Measurements from ENCODE around the gene PCSK7. TPM values are rescaled to one million over a fixed set of nuclear protein-coding genes. Genes with fewer than 3 reads are reported as not detected.

PCSK7 gene
- total RNA-seq, 2 donors from 2014 or later: 111 to 195 TPM

DNA sequence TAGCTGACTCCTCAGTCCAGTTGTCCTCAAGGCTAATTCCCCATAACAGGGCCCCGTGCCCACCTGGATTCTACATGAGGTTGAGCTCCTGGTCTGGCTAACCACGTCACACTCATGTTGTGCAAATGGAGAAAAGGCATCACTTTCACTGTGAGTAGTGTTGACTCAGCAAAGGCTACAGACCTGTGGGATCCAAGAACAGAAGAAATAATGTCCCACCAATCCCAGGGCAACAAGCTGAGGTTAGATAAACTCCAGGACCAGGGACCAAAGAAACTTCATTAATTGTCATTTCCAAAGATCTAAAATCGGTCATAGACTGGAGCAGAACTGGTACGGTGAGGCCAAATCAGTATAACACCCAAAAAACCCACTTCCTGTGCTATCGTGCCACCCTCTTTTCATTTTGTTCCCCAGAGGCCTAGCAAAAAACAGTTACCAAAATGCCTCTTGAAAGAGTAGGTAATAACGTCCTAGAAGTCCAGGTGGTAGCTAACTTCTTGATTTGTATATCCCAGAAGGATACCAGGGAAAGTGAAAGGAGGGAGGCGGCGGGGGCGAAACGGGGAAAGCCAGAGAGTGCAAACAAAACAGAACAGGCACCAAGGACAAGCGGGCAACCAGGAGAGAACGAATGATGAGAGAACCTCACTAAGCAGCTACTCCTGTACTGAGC, 1.4 kb downstream of the PCSK7 start:
- intact Hi-C loops (cut with DNase I): loop anchor here (2.0 to 5.0 kb wide), 2 partner anchors 50 to 97 kb away; partner anchors contain the start of gene CEP164
- TF ChIP-seq, protein P1, sequence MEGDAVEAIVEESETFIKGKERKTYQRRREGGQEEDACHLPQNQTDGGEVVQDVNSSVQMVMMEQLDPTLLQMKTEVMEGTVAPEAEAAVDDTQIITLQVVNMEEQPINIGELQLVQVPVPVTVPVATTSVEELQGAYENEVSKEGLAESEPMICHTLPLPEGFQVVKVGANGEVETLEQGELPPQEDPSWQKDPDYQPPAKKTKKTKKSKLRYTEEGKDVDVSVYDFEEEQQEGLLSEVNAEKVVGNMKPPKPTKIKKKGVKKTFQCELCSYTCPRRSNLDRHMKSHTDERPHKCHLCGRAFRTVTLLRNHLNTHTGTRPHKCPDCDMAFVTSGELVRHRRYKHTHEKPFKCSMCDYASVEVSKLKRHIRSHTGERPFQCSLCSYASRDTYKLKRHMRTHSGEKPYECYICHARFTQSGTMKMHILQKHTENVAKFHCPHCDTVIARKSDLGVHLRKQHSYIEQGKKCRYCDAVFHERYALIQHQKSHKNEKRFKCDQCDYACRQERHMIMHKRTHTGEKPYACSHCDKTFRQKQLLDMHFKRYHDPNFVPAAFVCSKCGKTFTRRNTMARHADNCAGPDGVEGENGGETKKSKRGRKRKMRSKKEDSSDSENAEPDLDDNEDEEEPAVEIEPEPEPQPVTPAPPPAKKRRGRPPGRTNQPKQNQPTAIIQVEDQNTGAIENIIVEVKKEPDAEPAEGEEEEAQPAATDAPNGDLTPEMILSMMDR (IDR thresholded peaks at IDR 0.05): no peak
- DNase-seq: no peak
- H3K27ac ChIP-seq: peak overlapping the region; percentile 94
- H3K4me1 ChIP-seq: peaks cover 10% of the 10 kb centered on the region
- no peaks in the 10 kb centered on the region for H3K27me3 ChIP-seq
- peak overlapping the region in 1 of 2 donors; percentile 100 for H3K9ac ChIP-seq (ENCODE audit: low read depth in 2 of 2, low read length in 2 of 2)
- no peaks in the 10 kb centered on the region for H3K9me3 ChIP-seq
- H3K36me3 ChIP-seq: peaks cover 9% of the 10 kb centered on the region
- H3K4me3 ChIP-seq: peak overlapping the region; percentile 97

DNA sequence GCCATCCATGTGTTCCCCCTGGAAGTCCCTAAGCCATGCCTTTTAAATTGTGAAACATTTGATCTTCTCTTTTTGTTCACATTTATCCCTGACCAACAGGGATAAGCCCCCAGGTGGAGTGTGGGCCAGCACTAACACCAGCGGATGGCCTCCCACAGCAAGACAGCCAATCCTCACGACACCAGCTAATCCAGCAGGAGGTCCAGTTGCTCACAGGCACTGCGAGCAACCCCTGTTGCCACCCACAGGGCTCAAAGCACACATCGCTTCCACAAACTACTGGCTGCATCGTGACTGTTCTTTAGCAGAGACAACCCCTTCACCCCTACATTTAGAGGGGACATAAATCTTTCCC, 2.0 kb downstream of the PCSK7 start:
- Histone ChIP-seq H3K27ac (no peak overlapping the region), H3K4me3 (no peak overlapping the region), H3K4me1 (peaks cover 15% of the 10 kb centered on the region), H3K36me3 (peaks cover 9% of the 10 kb centered on the region), H3K9me3 (no peaks in the 10 kb centered on the region), H3K27me3 (no peaks in the 10 kb centered on the region), H3K9ac (ENCODE audit: low read depth in 2 of 2, low read length in 2 of 2) (peak overlapping the region in 1 of 2 donors; percentile 100)
- DNase-seq: no peak
- TF ChIP-seq, protein P1 (IDR thresholded peaks at IDR 0.05): no peak
- intact Hi-C loops (cut with DNase I): loop anchor here (2.0 to 10.0 kb wide), 5 partner anchors 49 to 438 kb away; partner anchors contain the start of genes APOA5 and CEP164

DNA sequence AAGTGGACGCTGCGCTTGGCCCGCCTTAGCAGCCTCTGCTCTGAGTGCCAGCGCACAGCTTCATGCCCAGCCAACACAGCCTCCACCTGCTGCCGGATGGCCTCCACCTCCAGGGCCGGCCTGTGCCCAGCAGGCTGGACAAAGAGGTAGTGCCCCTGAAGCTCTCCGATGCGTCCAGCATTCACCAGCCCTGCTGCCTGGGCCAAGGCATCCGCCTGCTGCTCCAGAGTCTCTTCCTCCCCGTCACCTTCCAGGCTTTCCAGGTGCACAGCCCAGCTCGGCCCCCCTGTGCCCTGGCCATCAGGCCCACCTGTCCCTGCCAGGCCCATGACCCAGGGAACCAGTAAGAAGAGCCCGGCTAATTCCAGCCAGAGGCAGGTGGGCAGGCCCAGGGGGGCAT, 2.5 kb downstream of the PCSK7 start:
- Histone ChIP-seq H3K27ac (no peak overlapping the region), H3K9me3 (no peaks in the 10 kb centered on the region), H3K36me3 (peaks cover 9% of the 10 kb centered on the region), H3K27me3 (no peaks in the 10 kb centered on the region), H3K4me3 (no peak overlapping the region), H3K4me1 (peaks cover 15% of the 10 kb centered on the region), H3K9ac (ENCODE audit: low read depth in 2 of 2, low read length in 2 of 2) (no peak overlapping the region)
- no peak for DNase-seq
- intact Hi-C loops (cut with DNase I): loop anchor here (5.0 to 10.0 kb wide), 3 partner anchors 125 to 437 kb away; partner anchors contain the start of gene APOA5
- TF ChIP-seq, protein P1 (IDR thresholded peaks at IDR 0.05): no peak

DNA sequence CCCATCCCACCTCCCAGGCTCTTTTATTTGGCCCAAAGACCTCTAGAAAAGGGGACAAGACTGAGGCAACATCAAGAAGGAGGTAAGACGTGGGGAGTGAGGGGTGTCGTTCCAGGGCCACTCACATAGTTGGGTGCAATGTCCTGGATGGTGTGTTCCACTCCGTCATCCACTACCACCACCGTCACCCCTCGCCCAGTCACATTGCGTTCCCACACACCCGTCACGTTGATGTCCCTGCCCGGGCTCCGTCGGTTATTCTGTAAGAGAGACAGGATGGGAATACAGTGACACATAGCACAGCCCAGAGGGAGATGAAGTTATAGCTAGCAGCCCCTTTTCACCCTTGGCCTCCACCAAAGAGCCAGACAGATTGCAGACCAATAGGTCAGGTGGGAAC, 3.8 kb downstream of the PCSK7 start:
- DNase-seq: no peak
- Histone ChIP-seq H3K4me1 (peaks cover 15% of the 10 kb centered on the region), H3K27me3 (no peaks in the 10 kb centered on the region), H3K9me3 (no peaks in the 10 kb centered on the region), H3K27ac (no peak overlapping the region), H3K9ac (ENCODE audit: low read depth in 2 of 2, low read length in 2 of 2) (no peak overlapping the region), H3K4me3 (no peak overlapping the region), H3K36me3 (peaks cover 9% of the 10 kb centered on the region)
- intact Hi-C loops (cut with DNase I): loop anchor here (5.0 to 10.0 kb wide), 3 partner anchors 123 to 436 kb away; partner anchors contain the start of gene APOA5
- TF ChIP-seq, protein P1 (IDR thresholded peaks at IDR 0.05): no peak

DNA sequence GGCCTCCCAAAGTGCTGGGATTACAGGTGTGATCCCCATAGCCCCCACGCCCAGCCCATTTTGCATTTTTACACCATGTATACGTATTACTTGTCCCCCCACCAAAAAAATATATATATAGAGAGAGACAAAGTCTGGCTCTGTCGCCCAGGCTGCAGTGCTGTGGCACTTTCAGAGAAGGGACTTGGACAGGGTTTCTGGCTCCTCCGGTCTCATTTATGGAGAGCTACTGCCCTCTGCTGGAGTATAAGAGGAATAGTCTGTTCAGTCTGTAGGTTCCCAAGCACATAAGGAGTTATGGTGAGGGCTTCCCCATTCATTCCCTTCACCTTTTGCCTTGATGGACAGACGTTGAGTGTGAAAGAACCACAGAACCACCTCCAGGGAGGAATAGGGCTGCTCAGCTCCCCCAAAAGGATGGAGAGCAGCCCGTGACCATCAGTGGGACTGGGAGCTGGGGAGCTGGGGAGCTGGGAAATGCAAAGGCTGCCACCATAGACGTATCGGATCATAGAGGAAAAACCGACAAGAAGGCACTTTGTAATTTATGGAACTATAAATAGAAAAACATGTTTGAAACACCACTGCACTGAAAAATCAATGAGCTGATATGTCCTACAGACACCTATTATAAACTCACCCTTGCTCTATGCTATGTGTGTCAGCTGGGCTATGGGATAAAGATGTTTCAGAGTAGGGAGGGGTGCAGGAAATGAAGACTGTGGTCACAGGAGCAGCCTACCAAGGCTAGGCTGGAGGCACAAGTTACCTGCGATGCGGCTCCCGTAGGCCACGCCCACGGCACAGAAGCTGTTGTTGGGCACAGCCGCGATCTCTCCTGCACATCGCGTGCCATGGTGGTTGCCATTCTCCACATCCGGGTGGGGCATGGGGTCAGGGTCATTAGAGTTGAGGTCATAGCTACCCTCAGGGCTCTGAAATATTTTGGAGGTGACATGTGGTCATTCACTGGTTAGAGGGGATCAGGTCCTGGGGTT, 5.2 kb downstream of the PCSK7 start:
- peaks cover 19% of the 10 kb centered on the region for H3K4me1 ChIP-seq
- no peak overlapping the region for H3K4me3 ChIP-seq
- no peak overlapping the region for H3K27ac ChIP-seq
- peaks cover 9% of the 10 kb centered on the region for H3K36me3 ChIP-seq
- intact Hi-C loops (cut with DNase I): loop anchor here (5.0 to 10.0 kb wide), 3 partner anchors 122 to 434 kb away; partner anchors contain the start of gene APOA5
- no peaks in the 10 kb centered on the region for H3K9me3 ChIP-seq
- H3K9ac ChIP-seq (ENCODE audit: low read depth in 2 of 2, low read length in 2 of 2): no peak overlapping the region
- TF ChIP-seq, protein P1 (IDR thresholded peaks at IDR 0.05): peak; percentile 62
- DNase-seq: no peak
- no peaks in the 10 kb centered on the region for H3K27me3 ChIP-seq

Measured in colonic mucosa (tissue), 4 donors.